ENCODE results near the gene PRDX1. TPM values are rescaled to one million over a fixed set of nuclear protein-coding genes. Genes with fewer than 3 reads are reported as not detected.
"Not testable (repeated sequence)": the region's sequence is repeated elsewhere in the genome, so short reads cannot be mapped to it uniquely, and the experiment has no call there.

PRDX1 gene
- total RNA-seq, 1 donor from 2014 or later, result 351 TPM

DNA sequence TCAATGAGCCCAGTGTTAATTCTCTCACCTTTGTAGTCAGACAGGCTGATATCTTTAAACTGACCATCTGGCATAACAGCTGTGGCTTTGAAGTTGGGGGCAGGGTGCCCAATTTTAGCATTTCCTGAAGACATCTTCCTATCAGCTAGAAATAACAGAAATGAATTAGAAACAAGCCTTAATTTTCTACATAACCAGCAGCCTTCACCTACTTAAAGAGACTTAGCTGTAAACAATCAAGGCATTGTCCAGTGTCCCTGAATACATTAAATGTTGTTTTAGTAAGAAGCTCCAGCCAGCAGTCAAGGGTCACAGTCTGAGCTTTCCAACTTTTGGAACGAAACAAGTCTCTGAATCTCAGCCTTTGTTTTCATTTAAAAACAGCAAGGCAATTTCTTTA, 2.8 kb downstream of the PRDX1 start:
- ChIA-PET POLR2A (interaction anchor here (0.6 to 8.4 kb wide), 10 partner anchors 17 to 167 kb away, joined by 3 to 457 read pairs (median 5); partner anchors contain the start of genes AKR1A1, CCDC163, GPBP1L1 and MMACHC), CTCF (interaction anchor here (0.6 to 5.0 kb wide), 2 partner anchors 51 to 171 kb away, joined by 3 to 24 read pairs; no protein-coding TSS in a partner anchor)
- H3K36me3 Mint-ChIP-seq (ENCODE audit: low read depth), result peaks cover 59% of the 10 kb centered on the region
- no peak for TF ChIP-seq CTCF (IDR thresholded peaks at IDR 0.05)
- DNase-seq (no peak), ATAC-seq (ENCODE audit: low read depth) (no peak)
- intact Hi-C loops (cut with micrococcal nuclease), result no loop called here
- H3K9me3 Mint-ChIP-seq, result no peaks in the 10 kb centered on the region
- peaks cover 44% of the 10 kb centered on the region for H3K4me1 Mint-ChIP-seq
- peak overlapping the region; percentile 36 for H3K27ac Mint-ChIP-seq
- H3K4me3 Mint-ChIP-seq, result peak overlapping the region; percentile 59
- no peaks in the 10 kb centered on the region for H3K27me3 Mint-ChIP-seq

DNA sequence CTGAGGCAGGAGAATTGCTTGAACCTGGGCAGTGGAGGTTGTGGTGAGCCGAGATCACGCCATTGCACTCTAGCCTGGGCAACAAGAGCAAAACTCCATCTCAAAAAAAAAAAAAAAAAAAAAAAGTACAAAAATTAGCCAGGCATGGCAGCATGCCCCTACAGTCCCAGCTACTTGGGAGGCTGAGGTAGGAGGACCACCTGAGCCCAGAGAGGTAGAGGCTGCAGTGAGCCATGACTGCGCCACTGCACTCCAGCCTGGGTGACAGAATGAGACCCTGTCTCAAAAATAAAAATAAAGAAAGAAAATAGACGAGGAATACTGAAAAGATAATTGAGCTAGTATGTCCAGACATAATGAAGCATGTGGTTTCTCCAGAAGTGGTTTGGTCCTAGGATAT, 3.3 kb downstream of the PRDX1 start:
- ChIA-PET CTCF (interaction anchor here (1.3 to 5.0 kb wide), 2 partner anchors 32 to 51 kb away, joined by 3 to 24 read pairs; partner anchors contain the start of gene AKR1A1), POLR2A (interaction anchor here (0.6 to 8.4 kb wide), 10 partner anchors 18 to 168 kb away, joined by 3 to 457 read pairs (median 5); partner anchors contain the start of genes AKR1A1, CCDC163, GPBP1L1 and MMACHC)
- Mint-ChIP-seq H3K36me3 (ENCODE audit: low read depth) (peaks cover 64% of the 10 kb centered on the region), H3K27ac (peak overlapping the region; percentile 36), H3K4me1 (peaks cover 44% of the 10 kb centered on the region)
- intact Hi-C loops (cut with micrococcal nuclease); H3K4me3 Mint-ChIP-seq; DNase-seq; H3K27me3 Mint-ChIP-seq; H3K9me3 Mint-ChIP-seq; ATAC-seq (ENCODE audit: low read depth): not testable (repeated sequence)

GRCh38 chr1:45516465-45516864, 5.2 kb downstream of the PRDX1 start:
- ChIA-PET POLR2A (interaction anchor here (0.6 to 0.9 kb wide), 4 partner anchors 28 to 778 kb away, joined by 3 to 8 read pairs (median 5); no protein-coding TSS in a partner anchor), CTCF (interaction anchor here (5.0 kb wide), 1 partner anchor 53 kb away, joined by 24 read pairs; no protein-coding TSS in a partner anchor)
- Mint-ChIP-seq H3K9me3 (no peaks in the 10 kb centered on the region), H3K4me3 (no peak overlapping the region), H3K36me3 (ENCODE audit: low read depth) (peaks cover 71% of the 10 kb centered on the region), H3K27ac (peak overlapping the region; percentile 46), H3K4me1 (peaks cover 29% of the 10 kb centered on the region), H3K27me3 (no peaks in the 10 kb centered on the region)
- no peak for DNase-seq
- TF ChIP-seq CTCF (IDR thresholded peaks at IDR 0.05), result no peak
- intact Hi-C loops (cut with micrococcal nuclease), result no loop called here
- no peak for ATAC-seq (ENCODE audit: low read depth)

DNA sequence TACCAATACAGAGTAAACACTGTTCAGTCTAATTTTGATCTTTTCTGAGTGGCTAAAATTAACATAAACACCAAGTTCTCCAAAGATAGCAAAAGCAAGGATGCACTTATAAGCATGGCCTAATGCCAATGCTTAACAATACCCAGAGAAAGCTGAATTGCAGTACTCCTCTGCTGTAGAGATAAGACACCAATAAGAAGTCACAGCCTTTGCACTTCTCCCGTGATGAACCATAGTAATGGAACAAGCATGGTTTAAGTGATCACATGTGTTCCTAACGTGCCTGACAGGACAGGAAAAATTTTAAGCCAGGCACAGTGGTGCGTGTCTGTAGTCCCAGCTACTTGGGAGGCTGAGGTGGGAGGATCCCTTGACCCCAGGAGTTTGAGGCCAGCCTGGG, 5.6 kb downstream of the PRDX1 start:
- Mint-ChIP-seq H3K27me3 (no peaks in the 10 kb centered on the region), H3K4me3 (no peak overlapping the region), H3K27ac (peak overlapping the region; percentile 6), H3K4me1 (peaks cover 27% of the 10 kb centered on the region), H3K36me3 (ENCODE audit: low read depth) (peaks cover 71% of the 10 kb centered on the region), H3K9me3 (no peaks in the 10 kb centered on the region)
- ATAC-seq (ENCODE audit: low read depth) (no peak), DNase-seq (no peak)
- no peak for TF ChIP-seq CTCF (IDR thresholded peaks at IDR 0.05)
- CTCF ChIA-PET, result interaction anchor here (5.0 kb wide), 1 partner anchor 54 kb away, joined by 24 read pairs; no protein-coding TSS in a partner anchor
- intact Hi-C loops (cut with micrococcal nuclease), result no loop called here
- POLR2A ChIA-PET, result interaction anchor here (0.6 to 0.9 kb wide), 3 partner anchors 28 to 777 kb away, joined by 3 to 8 read pairs (median 3); no protein-coding TSS in a partner anchor

- peaks cover 88% of the 10 kb centered on the region for H3K36me3 Mint-ChIP-seq (ENCODE audit: low read depth)
- ChIA-PET POLR2A (interaction anchor here (0.9 to 3.1 kb wide), 8 partner anchors 8 to 210 kb away, joined by 3 to 28 read pairs (median 6); partner anchors contain the start of genes AKR1A1, CCDC163, MMACHC and PRDX1), CTCF (interaction anchor here (1.1 to 3.8 kb wide), 9 partner anchors 8 to 144 kb away, joined by 3 to 186 read pairs (median 10); partner anchors contain the start of genes CCDC163, MMACHC and PRDX1)
- H3K27ac Mint-ChIP-seq; H3K9me3 Mint-ChIP-seq; DNase-seq; H3K4me1 Mint-ChIP-seq; intact Hi-C loops (cut with micrococcal nuclease); H3K4me3 Mint-ChIP-seq; ATAC-seq (ENCODE audit: low read depth); H3K27me3 Mint-ChIP-seq: not testable (repeated sequence)
Measured at GRCh38 chr1:45513532-45514260, 8.0 kb downstream of the PRDX1 start.

Measured in activated B cell treated with CpG ODN at 0.5 μM for 24 hours (primary cell).